Measurements from ENCODE around the gene LRRC75A. TPM values are rescaled to one million over a fixed set of nuclear protein-coding genes. Genes with fewer than 3 reads are reported as not detected.

Gene LRRC75A
- total RNA-seq, 1 experiment from 2014 or later, result 10.1 TPM

DNA sequence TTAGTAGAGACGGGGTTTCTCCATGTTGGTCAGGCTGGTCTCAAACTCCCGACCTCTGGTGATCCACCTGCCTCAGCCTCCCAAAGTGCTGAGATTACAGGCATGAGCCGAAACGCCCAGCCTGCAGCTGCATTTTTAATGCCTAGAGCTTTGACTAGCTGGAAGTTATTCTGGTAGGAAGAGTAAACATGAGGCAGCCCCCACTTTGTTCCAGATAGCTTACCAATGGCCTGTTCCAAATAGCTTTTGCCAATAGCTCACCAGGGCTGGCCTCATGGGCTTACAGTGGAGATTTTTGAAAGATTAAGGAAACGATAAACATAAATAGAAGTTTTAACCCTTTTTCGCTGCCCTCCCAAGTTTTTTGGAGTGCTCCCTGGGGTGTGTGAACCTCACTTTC lies 66.8 kb downstream of the LRRC75A start:
- no peaks in the 10 kb centered on the region for H3K9me3 ChIP-seq (ENCODE audit: control insufficient read depth, low read depth, low read length)
- no peak overlapping the region for H2BK120ac ChIP-seq (ENCODE audit: low read depth, low read length, poor library complexity, severe bottlenecking)
- Mint-ChIP-seq H3K27ac (no peak overlapping the region; a peak in 1 of 7 replicates), H3K36me3 (ENCODE audit: insufficient read depth in 1 of 3, low read depth in 3 of 3) (no peaks in the 10 kb centered on the region), H3K27me3 (ENCODE audit: low read depth) (peaks cover 2% of the 10 kb centered on the region), H3K4me1 (peaks cover 4 to 5% of the 10 kb centered on the region in 2 experiments), H3K9me3 (no peaks in the 10 kb centered on the region; a peak in 1 of 5 replicates), H3K4me3 (no peak overlapping the region)
- H2AK5ac ChIP-seq (ENCODE audit: insufficient read length, low read length), result no peak overlapping the region
- no peaks in the 10 kb centered on the region for H4K20me1 ChIP-seq (ENCODE audit: control insufficient read depth, insufficient read depth, insufficient read length)
- no peak overlapping the region for H3K9ac ChIP-seq (ENCODE audit: extremely low read depth, insufficient read length, low read length)
- no peak overlapping the region for H2AFZ ChIP-seq (ENCODE audit: low read length)
- TF ChIP-seq, protein P1, sequence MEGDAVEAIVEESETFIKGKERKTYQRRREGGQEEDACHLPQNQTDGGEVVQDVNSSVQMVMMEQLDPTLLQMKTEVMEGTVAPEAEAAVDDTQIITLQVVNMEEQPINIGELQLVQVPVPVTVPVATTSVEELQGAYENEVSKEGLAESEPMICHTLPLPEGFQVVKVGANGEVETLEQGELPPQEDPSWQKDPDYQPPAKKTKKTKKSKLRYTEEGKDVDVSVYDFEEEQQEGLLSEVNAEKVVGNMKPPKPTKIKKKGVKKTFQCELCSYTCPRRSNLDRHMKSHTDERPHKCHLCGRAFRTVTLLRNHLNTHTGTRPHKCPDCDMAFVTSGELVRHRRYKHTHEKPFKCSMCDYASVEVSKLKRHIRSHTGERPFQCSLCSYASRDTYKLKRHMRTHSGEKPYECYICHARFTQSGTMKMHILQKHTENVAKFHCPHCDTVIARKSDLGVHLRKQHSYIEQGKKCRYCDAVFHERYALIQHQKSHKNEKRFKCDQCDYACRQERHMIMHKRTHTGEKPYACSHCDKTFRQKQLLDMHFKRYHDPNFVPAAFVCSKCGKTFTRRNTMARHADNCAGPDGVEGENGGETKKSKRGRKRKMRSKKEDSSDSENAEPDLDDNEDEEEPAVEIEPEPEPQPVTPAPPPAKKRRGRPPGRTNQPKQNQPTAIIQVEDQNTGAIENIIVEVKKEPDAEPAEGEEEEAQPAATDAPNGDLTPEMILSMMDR (conservative IDR thresholded peaks at IDR 0.05), result no peak
- H3K18ac ChIP-seq (ENCODE audit: insufficient read length, low read depth, low read length), result no peak overlapping the region
- H3K27me3 ChIP-seq (ENCODE audit: insufficient read depth, low read length), result no peaks in the 10 kb centered on the region
- DNase-seq, result no peak
- no peak overlapping the region for H4K91ac ChIP-seq (ENCODE audit: insufficient read length, low read depth, low read length)
- no peaks in the 10 kb centered on the region for H3K79me1 ChIP-seq (ENCODE audit: insufficient read depth, low read depth, low read length, poor library complexity, severe bottlenecking)
- H3K4ac ChIP-seq (ENCODE audit: low read depth, low read length), result no peak overlapping the region
- no peak overlapping the region for H3K14ac ChIP-seq (ENCODE audit: insufficient read depth, low read length)
- H3T11ph ChIP-seq (ENCODE audit: low read length), result no peak overlapping the region
- H3K4me2 ChIP-seq (ENCODE audit: insufficient read depth, insufficient read length, low read length), result no peak overlapping the region
- no peak overlapping the region for H2BK12ac ChIP-seq (ENCODE audit: insufficient read length, low read depth, low read length)
- H4K8ac ChIP-seq (replicated peaks; ENCODE audit: insufficient read length, low read depth, low read length), result no peak overlapping the region
- no peak overlapping the region for H2BK15ac ChIP-seq (ENCODE audit: low read depth, low read length)
- H2BK5ac ChIP-seq (ENCODE audit: insufficient read length, low read length), result no peak overlapping the region
- H3K23ac ChIP-seq (ENCODE audit: insufficient read length, low read depth, low read length), result no peak overlapping the region
- no CpG with 5 or more reads among the region's 6 CpGs for WGBS (ENCODE audit: extremely low coverage, insufficient read length, low lambda C conversion rate)
- no peak overlapping the region for H2BK20ac ChIP-seq (ENCODE audit: low read depth, low read length, poor library complexity, severe bottlenecking)
- no peaks in the 10 kb centered on the region; the same call in 1 of the 2 replicates for H3K4me1 ChIP-seq (ENCODE audit: insufficient read depth, low read length)
- H3K79me2 ChIP-seq (ENCODE audit: insufficient read depth, low read length), result no peaks in the 10 kb centered on the region
- H3K27ac ChIP-seq (ENCODE audit: insufficient read length, low read depth, low read length), result no peak overlapping the region
- no peak overlapping the region for H3K56ac ChIP-seq (ENCODE audit: insufficient read length, low read depth, low read length)
- no peaks in the 10 kb centered on the region for H3K23me2 ChIP-seq (ENCODE audit: insufficient read length, low read depth, low read length, poor library complexity, severe bottlenecking)
- H4K5ac ChIP-seq (ENCODE audit: insufficient read length, low read depth, low read length), result no peak overlapping the region
